Mucosa of descending colon (tissue), 3 donors: ENCODE results near the gene PPP2R3C. TPM values are rescaled to one million over a fixed set of nuclear protein-coding genes. Genes with fewer than 3 reads are reported as not detected.
A peak's percentile ranks its signal among the peaks of the same experiment; 100 is the strongest.
"Not testable (repeated sequence)": the region's sequence is repeated elsewhere in the genome, so short reads cannot be mapped to it uniquely, and the experiment has no call there.

Source experiments
- ATAC-seq: fragments of 200-7000 bp; cut with Tn5 transposase; one replicate; pipeline ENCODE4 v1.9.1; 2020; ENCODE audit warnings: mild to moderate bottlenecking, moderate library complexity
- DNase-seq, 3 donors: peaks; one replicate each; pipeline ENCODE4 v3.0.0-alpha.2; 2020
- H3K36me3 ChIP-seq: fragments of 200-600 bp; one replicate; pipeline ENCODE4 v1.8.0; 2021; ENCODE audit warnings: low read depth, mild to moderate bottlenecking
- H3K4me1 ChIP-seq: fragments of 200-600 bp; one replicate; pipeline ENCODE4 v1.8.0; 2021; ENCODE audit warnings: low read depth, mild to moderate bottlenecking
- H3K4me3 ChIP-seq: fragments of 200-600 bp; one replicate; pipeline ENCODE4 v1.8.0; 2021; ENCODE audit warnings: mild to moderate bottlenecking
- H3K9me3 ChIP-seq: fragments of 200-600 bp; one replicate; pipeline ENCODE4 v1.8.0; 2021; ENCODE audit warnings: mild to moderate bottlenecking
- CTCF ChIP-seq: fragments of 200-600 bp; IDR thresholded peaks from one replicate; pipeline ENCODE4 v1.8.0; 2022; ENCODE audit warnings: antibody characterized with exemption, mild to moderate bottlenecking
- intact Hi-C, 2 donors: fragments of 100-400 bp; cut with DNase I in 1 of 2; cut with micrococcal nuclease in 1 of 2; formaldehyde crosslinking; loops; one replicate each; pipeline versions ENCODE4 v1.11.0 to v1.11.1; 2022; cut with DNase I, micrococcal nuclease
- total RNA-seq, 3 donors: library from RNA; stranded (reverse); fragmentation: NEBNext Ultra II Directional in 2 of 3; extraction: Animal tissue kit (Norgen Biotek cat#: 25700) in 2 of 3; gene quantifications; one replicate each; pipeline versions ENCODE4 v1.2.1 to v1.2.4, GENCODE V29; 2021 to 2023
- donor health status: DM: no; HTN: no; CAD: no; lungs with moderate emphysema.
- donor health status: DM: no; HTN: no; CAD: no.
- donor health status: DM: no; HTN: yes; CAD: no.

The PPP2R3C gene
- total RNA-seq, 3 donors from 2014 or later: 21.5 to 35.5 (median 23.0) TPM

GRCh38 chr14:35045798-35046047 lies 76.1 kb downstream of the PPP2R3C start:
- H3K4me1 ChIP-seq: peaks cover 19% of the 10 kb centered on the region
- H3K4me3 ChIP-seq: peak overlapping the region; percentile 67
- H3K36me3 ChIP-seq: no peaks in the 10 kb centered on the region
- ATAC-seq (no peak), DNase-seq (no peak)
- H3K9me3 ChIP-seq: no peaks in the 10 kb centered on the region
- intact Hi-C loops: no loop called here
- TF ChIP-seq CTCF: no peak

DNA sequence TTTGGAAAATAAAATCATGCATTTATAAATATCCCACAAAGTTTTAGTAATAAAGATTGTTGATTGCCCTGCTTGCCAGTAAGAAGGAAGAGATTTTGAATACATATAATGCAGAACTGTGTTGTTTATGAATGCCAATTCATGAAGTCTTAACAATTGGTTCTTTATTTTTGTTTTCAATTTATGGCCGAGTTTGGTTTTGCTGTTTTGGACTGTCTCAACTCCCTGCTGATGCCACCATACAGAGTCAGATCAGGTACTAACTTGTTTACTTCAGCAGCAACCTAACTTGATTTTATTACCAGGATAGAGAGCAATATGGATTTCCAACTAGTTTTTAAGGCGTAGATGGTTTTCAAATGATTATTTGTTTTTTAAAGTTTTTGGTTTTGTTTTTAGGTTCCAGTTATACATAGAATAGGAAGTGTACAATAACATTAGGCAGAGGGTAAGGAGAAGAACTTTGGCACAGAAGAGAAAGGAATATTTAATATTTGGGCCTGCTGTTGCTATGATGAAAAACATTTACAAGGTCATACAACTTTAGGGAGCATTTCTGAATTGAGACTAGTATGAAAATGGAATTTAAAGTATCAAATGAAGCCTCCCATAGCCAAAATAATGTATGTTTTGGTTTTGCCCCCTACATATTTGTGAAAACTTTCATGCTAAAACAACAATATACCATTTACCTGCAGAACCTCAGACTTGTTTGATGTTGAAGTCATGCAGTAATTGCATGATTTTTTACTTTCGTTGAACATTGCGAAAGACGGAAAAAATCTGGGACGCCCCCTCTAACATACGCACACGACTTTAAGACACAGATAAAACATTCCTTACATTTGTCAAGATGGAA lies 76.6 kb downstream of the PPP2R3C start:
- no peaks in the 10 kb centered on the region for H3K36me3 ChIP-seq
- H3K4me1 ChIP-seq: peaks cover 13% of the 10 kb centered on the region
- intact Hi-C loops: no loop called here
- DNase-seq: no peak
- no peak for TF ChIP-seq CTCF
- no peak for ATAC-seq
- H3K9me3 ChIP-seq: no peaks in the 10 kb centered on the region
- H3K4me3 ChIP-seq: peak overlapping the region; percentile 67

- intact Hi-C loops: no loop called here
- no peak for DNase-seq
- H3K4me3 ChIP-seq: no peak overlapping the region
Measured at GRCh38 chr14:35043046-35043445, 78.7 kb downstream of the PPP2R3C start.

GRCh38 chr14:35042632-35043031 lies 79.2 kb downstream of the PPP2R3C start:
- DNase-seq: no peak
- Histone ChIP-seq H3K36me3 (no peaks in the 10 kb centered on the region), H3K4me3 (no peak overlapping the region), H3K4me1 (peaks cover under 1% of the 10 kb centered on the region), H3K9me3 (no peaks in the 10 kb centered on the region)
- TF ChIP-seq CTCF: no peak
- intact Hi-C loops: no loop called here
- ATAC-seq: no peak

More at GRCh38 chr14:35043046-35043445, 78.7 kb downstream of the PPP2R3C start:
- Histone ChIP-seq H3K4me1 (peaks cover 5% of the 10 kb centered on the region), H3K36me3 (no peaks in the 10 kb centered on the region), H3K9me3 (no peaks in the 10 kb centered on the region)
- ATAC-seq: no peak
- TF ChIP-seq CTCF: no peak

DNA sequence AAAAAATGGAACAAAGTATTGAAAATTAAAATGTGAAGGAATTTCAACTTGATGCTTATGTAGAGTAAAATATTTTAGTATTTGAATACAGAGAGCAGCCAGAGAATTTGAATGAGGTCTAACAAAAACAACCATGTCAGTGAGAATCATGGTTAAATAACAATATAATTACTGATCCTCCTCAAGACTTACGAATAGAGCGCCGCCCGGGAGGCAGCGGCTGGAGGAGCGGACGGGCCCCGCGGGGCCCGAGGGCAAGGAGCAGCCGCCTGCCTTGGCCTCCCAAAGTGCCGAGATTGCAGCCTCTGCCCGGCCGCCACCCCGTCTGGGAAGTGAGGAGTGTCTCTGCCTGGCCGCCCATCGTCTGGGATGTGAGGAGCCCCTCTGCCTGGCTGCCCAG lies 83.5 kb downstream of the PPP2R3C start:
- H3K4me1 ChIP-seq, ATAC-seq, DNase-seq, intact Hi-C loops, H3K36me3 ChIP-seq, H3K4me3 ChIP-seq, H3K9me3 ChIP-seq: not testable (repeated sequence)

Other genes with a start within 250 kb of the PPP2R3C start
- gene BAZ1A, start 246.6 kb downstream of the PPP2R3C start, total RNA-seq: 10 to 100 TPM; 30.6 to 30.9 (median 30.8) TPM
- 10 to 100 TPM; 32.9 to 45.6 (median 40.6) TPM for gene SRP54, start 139.0 kb downstream of the PPP2R3C start, total RNA-seq
- 100 to 1,000 TPM in 2 of 3 donors, 10 to 100 TPM in 1; 98.1 to 152 (median 142) TPM for gene FAM177A1, start 75.7 kb downstream of the PPP2R3C start, total RNA-seq
- 10 to 100 TPM; 18.6 to 30.7 (median 27.5) TPM for gene PRORP, start 562 bp upstream of the PPP2R3C start, total RNA-seq
- 100 to 1,000 TPM; 130 to 183 (median 159) TPM for gene PSMA6, start 170.4 kb upstream of the PPP2R3C start, total RNA-seq